Osteocyte (in vitro differentiated cells): Measurements from ENCODE around the gene LRRC8A. TPM values are rescaled to one million over a fixed set of nuclear protein-coding genes. Genes with fewer than 3 reads are reported as not detected.

Experiments
- DNase-seq: peaks from one replicate; pipeline ENCODE4 v3.0.0; 2021; ENCODE audit warnings: mixed read lengths; ENCODE audit not compliant: unreplicated experiment; ENCODE audit errors: extremely low spot score
- H3K27ac Mint-ChIP-seq: one replicate; pipeline ENCODE4 v1.8.0; 2021; ENCODE audit warnings: mild to moderate bottlenecking, mixed read lengths; ENCODE audit not compliant: unreplicated experiment
- H3K27me3 Mint-ChIP-seq: one replicate; pipeline ENCODE4 v1.8.0; 2021; ENCODE audit warnings: mixed read lengths; ENCODE audit not compliant: unreplicated experiment
- H3K36me3 Mint-ChIP-seq: one replicate; pipeline ENCODE4 v1.8.0; 2021; ENCODE audit warnings: mixed read lengths; ENCODE audit not compliant: unreplicated experiment
- H3K4me1 Mint-ChIP-seq: one replicate; pipeline ENCODE4 v1.8.0; 2021; ENCODE audit warnings: mixed read lengths; ENCODE audit not compliant: unreplicated experiment
- H3K4me3 Mint-ChIP-seq: one replicate; pipeline ENCODE4 v1.8.0; 2021; ENCODE audit warnings: mild to moderate bottlenecking, moderate library complexity, mixed read lengths; ENCODE audit not compliant: unreplicated experiment
- H3K9me3 Mint-ChIP-seq: one replicate; pipeline ENCODE4 v1.8.0; 2021; ENCODE audit warnings: mixed read lengths; ENCODE audit not compliant: unreplicated experiment
- total RNA-seq: library from RNA; stranded (reverse); gene quantifications from 2 replicates; pipeline ENCODE4 v1.2.1, GENCODE V29; 2021
- TF ChIP-seq, protein P1 (sequence below): fragments of 200-600 bp; sonication (generic); IDR thresholded peaks from 2 replicates; pipeline ENCODE4 v1.5.0; 2021; ENCODE audit warnings: antibody characterized with exemption, mild to moderate bottlenecking, moderate library complexity

The LRRC8A gene
- total RNA-seq, 1 donor from 2014 or later = 42.8 TPM

DNA sequence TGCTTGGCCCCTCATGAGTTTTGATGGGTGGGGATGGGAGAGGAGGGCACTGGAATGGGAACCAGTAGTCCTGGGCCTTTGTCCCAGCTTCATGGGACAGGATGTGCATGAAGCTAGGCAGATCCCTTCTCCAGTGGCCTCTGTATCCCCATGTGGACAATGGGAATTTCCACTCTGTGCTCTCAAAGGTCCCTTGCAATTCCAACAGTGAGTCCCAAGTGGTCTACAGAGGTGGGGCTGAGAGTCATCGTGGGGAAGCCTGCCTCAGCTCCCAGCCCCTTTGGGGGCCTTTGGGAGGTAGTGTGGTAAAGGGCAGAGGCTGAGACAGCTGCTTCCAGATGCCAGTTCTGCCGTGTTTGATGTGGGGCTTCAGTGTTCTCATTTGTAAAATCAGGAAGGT, 37.0 kb downstream of the LRRC8A start:
- H3K9me3 Mint-ChIP-seq = no peaks in the 10 kb centered on the region
- TF ChIP-seq, protein P1, sequence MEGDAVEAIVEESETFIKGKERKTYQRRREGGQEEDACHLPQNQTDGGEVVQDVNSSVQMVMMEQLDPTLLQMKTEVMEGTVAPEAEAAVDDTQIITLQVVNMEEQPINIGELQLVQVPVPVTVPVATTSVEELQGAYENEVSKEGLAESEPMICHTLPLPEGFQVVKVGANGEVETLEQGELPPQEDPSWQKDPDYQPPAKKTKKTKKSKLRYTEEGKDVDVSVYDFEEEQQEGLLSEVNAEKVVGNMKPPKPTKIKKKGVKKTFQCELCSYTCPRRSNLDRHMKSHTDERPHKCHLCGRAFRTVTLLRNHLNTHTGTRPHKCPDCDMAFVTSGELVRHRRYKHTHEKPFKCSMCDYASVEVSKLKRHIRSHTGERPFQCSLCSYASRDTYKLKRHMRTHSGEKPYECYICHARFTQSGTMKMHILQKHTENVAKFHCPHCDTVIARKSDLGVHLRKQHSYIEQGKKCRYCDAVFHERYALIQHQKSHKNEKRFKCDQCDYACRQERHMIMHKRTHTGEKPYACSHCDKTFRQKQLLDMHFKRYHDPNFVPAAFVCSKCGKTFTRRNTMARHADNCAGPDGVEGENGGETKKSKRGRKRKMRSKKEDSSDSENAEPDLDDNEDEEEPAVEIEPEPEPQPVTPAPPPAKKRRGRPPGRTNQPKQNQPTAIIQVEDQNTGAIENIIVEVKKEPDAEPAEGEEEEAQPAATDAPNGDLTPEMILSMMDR = no peak
- no peak overlapping the region for H3K4me3 Mint-ChIP-seq
- H3K27me3 Mint-ChIP-seq = no peaks in the 10 kb centered on the region
- no peak overlapping the region for H3K27ac Mint-ChIP-seq
- DNase-seq = no peak
- peaks cover 31% of the 10 kb centered on the region for H3K4me1 Mint-ChIP-seq
- H3K36me3 Mint-ChIP-seq = peaks cover 16% of the 10 kb centered on the region

DNA sequence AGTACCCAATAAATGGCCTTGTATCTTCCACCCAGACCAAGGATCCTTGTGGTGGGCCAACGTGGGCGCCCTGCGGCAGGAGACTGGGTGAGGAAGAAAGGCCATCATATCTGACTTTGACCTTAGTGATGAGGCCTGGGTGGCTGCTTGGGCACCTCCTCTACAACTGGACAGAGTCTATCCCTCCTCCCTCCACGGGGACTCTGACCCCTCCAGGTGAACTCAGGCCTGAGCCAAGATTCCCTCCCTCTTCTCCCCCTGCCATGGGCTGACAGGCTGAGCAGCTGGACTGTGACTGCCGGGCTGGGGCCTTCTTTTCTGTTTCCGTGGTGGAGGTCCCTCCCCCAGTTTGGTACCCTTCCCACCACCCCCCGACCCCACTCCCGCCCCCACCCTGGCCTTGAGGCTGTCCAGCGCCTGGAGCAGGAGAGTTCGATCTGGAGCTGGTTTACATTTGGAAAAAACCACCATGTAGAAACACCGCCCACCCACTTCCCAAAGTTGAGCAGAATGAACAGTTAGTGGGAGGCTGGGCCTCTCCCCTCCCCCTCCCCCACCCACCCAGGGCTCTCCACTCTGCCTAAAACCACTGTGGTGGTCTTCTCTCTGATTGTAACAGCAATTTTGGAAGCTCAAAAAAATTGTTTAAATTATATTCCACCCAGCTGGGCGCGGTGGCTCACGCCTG, 37.6 kb downstream of the LRRC8A start:
- Mint-ChIP-seq H3K4me3 (no peak overlapping the region), H3K27me3 (no peaks in the 10 kb centered on the region), H3K4me1 (peaks cover 31% of the 10 kb centered on the region), H3K36me3 (peaks cover 16% of the 10 kb centered on the region), H3K27ac (no peak overlapping the region), H3K9me3 (no peaks in the 10 kb centered on the region)
- TF ChIP-seq, protein P1 = no peak
- no peak for DNase-seq

DNA sequence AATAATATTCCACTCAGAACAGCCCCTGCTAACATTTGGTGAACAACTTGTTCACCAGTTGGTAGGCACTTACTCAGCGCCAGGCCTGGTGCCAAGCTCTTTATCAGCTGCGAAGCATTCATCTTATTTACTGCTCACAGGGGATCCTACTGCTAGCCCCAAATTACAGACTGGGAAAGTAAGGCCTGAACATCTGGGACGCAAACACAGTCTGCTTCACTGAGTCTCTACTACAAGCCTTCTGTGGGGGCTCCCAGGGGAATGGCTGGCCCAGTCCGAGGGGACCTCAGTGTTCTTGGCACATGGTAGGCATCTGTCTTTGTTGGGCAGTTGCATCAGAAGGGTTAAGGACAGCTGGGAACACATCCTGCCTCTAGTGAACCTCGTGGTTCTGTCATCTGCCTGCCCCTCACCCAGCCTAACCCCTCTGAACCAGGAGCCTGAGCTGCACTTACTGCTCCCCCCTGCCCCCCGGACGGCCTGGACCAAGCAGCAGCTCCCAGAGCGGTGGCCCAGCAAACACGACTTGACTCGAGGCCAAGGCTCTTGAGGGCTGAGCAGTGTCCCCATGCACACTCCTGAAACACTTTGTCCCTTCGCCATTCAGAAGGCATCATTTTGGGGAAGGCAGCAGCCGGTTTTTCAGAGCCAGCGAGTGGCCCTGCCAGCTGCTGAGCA, 38.6 kb downstream of the LRRC8A start, which contains the start of gene PHYHD1:
Gene PHYHD1 (plus strand): TSS at position 602 of the 678 bp plus-strand sequence. CDS start 1,342 bp downstream, outside the sequence.
- H3K27me3 Mint-ChIP-seq = no peaks in the 10 kb centered on the region
- peak within 1 kb of the TSS; percentile 68 for H3K27ac Mint-ChIP-seq
- DNase-seq = no peak
- H3K4me1 Mint-ChIP-seq = peaks cover 31% of the 10 kb centered on the region
- no peaks in the 10 kb centered on the region for H3K9me3 Mint-ChIP-seq
- H3K4me3 Mint-ChIP-seq = peak within 1 kb of the TSS; percentile 67
- H3K36me3 Mint-ChIP-seq = peaks cover 15% of the 10 kb centered on the region
- TF ChIP-seq, protein P1 = no peak

DNA sequence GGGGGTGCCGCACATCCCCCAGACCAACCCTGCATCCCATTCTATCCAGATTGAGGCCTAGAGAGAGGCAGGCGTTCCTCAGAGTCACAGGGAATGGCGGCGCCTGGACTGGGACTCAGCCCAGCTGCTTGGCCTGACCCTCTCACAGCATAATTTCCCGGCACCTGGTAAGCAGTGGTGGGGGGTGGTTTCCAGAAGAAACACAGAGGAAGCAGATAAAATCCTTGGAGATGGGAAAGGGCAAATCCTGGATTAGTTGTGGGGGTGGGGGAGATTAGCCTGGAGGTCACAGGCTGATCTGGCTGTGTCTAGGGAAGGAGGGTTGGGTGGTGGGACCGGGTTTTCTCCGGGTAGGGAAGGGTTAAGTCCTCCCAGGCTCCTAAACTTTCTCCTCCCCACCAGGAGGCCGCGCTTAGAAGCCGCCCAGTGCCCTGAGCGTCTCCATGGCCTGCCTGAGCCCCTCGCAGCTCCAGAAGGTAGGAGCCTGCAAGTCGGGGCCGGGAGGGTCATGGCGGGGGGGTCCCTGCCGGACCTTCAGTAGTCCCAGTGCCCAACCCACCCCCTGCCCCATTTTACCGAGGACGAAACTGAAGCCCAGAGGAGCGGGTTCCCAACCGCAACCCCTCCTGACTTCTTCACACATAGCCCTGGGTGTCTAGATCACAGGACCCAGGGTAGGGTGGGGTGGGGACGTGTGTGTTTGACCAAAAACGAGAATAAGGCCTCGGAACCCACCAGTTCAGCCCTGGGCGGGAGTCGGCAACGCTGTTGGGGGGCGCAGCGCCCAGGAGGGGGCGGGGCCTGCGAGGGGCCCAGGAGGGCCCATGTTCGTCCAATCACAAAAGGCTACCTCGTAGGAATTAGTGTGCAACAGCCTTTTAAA, 40.2 kb downstream of the LRRC8A start:
- H3K27me3 Mint-ChIP-seq = no peaks in the 10 kb centered on the region
- TF ChIP-seq, protein P1 = no peak
- DNase-seq = no peak
- no peaks in the 10 kb centered on the region for H3K9me3 Mint-ChIP-seq
- H3K4me1 Mint-ChIP-seq = peaks cover 16% of the 10 kb centered on the region
- H3K36me3 Mint-ChIP-seq = peaks cover 6% of the 10 kb centered on the region
- peak overlapping the region; percentile 68 for H3K27ac Mint-ChIP-seq
- peak overlapping the region; percentile 67 for H3K4me3 Mint-ChIP-seq
